ENCODE measurements around the gene NCLN. TPM values are rescaled to one million over a fixed set of nuclear protein-coding genes. Genes with fewer than 3 reads are reported as not detected.

Gene NCLN
- total and polyA plus RNA-seq, 8 donors, result 16.7 to 381 (median 50.4) TPM

- DNase-seq, result no peak
- no peak overlapping the region for H3K4me3 ChIP-seq
- no peaks in the 10 kb centered on the region for H3K36me3 ChIP-seq
- H3K9me3 ChIP-seq, result peaks cover 0 to 13% (median 11%) of the 10 kb centered on the region in 4 donors
- no peak overlapping the region for H3K27ac ChIP-seq
- H3K27me3 ChIP-seq, result peaks cover 0 to 59% (median 4%) of the 10 kb centered on the region in 3 donors
- TF ChIP-seq EP300 (IDR thresholded peaks at IDR 0.05) (no peak), POLR2A (IDR thresholded peaks at IDR 0.05) (no peak), CTCF (IDR thresholded peaks at IDR 0.05) (no peak), POLR2AphosphoS5 (IDR thresholded peaks at IDR 0.05) (no peak)
- no peaks in the 10 kb centered on the region for H3K4me1 ChIP-seq
- intact Hi-C loops (cut with DNase I; ENCODE audit: low total_unique reads), result no loop called here
Observed at GRCh38 chr19:3254520-3254919, 68.8 kb downstream of the NCLN start.

GRCh38 chr19:3257071-3257470 lies 71.3 kb downstream of the NCLN start:
- DNase-seq, result no peak
- peaks cover 0 to 13% (median 11%) of the 10 kb centered on the region in 4 donors for H3K9me3 ChIP-seq
- no peak for TF ChIP-seq EP300 (IDR thresholded peaks at IDR 0.05)
- TF ChIP-seq POLR2A (IDR thresholded peaks at IDR 0.05), result no peak
- no peak for TF ChIP-seq POLR2AphosphoS5 (IDR thresholded peaks at IDR 0.05)
- TF ChIP-seq CTCF (IDR thresholded peaks at IDR 0.05), result no peak
- no peak overlapping the region for H3K27ac ChIP-seq
- intact Hi-C loops (cut with DNase I; ENCODE audit: low total_unique reads), result no loop called here
- WGBS, 5 donors, result 79 to 91% (median 85%) methylated on average over 8 of the region's 8 CpGs
- no peak overlapping the region for H3K4me3 ChIP-seq
- no peaks in the 10 kb centered on the region for H3K36me3 ChIP-seq
- H3K27me3 ChIP-seq, result peaks cover 0 to 59% (median 0%) of the 10 kb centered on the region in 3 donors
- no peaks in the 10 kb centered on the region for H3K4me1 ChIP-seq

Other genes with a start within 250 kb of the NCLN start
- 10 to 100 TPM in 2 of 5 donors, 1 to 10 TPM in 2, under 1 TPM in 1; 0.29 to 65.3 (median 6.5) TPM for gene ZNF77, start 241.0 kb upstream of the NCLN start, total RNA-seq
- gene ZNF77, start 241.0 kb upstream of the NCLN start, polyA plus RNA-seq, result 1 to 10 TPM; 2.0 to 2.4 (median 2.3) TPM
- gene TLE6, start 208.4 kb upstream of the NCLN start, total RNA-seq, result 1 to 10 TPM in 2 of 5 donors, under 1 TPM in 2, not detected in 1; 0.73 to 7.0 (median 1.8) TPM
- gene TLE6, start 208.4 kb upstream of the NCLN start, polyA plus RNA-seq, result 1 to 10 TPM in 2 of 3 donors, under 1 TPM in 1; 0.31 to 3.4 (median 2.7) TPM
- gene TLE2, start 156.7 kb upstream of the NCLN start, total RNA-seq, result 10 to 100 TPM; 13.8 to 92.9 (median 47.2) TPM
- gene TLE2, start 156.7 kb upstream of the NCLN start, polyA plus RNA-seq, result 10 to 100 TPM; 21.4 to 24.1 (median 21.8) TPM
- gene TLE5, start 123.4 kb upstream of the NCLN start, total RNA-seq, result 100 to 1,000 TPM; 126 to 386 (median 264) TPM
- gene TLE5, start 123.4 kb upstream of the NCLN start, polyA plus RNA-seq, result 100 to 1,000 TPM; 470 to 688 (median 669) TPM
- gene GNA11, start 91.6 kb upstream of the NCLN start, total RNA-seq, result 100 to 1,000 TPM in 1 of 5 donors, 10 to 100 TPM in 4; 40.6 to 204 (median 63.4) TPM
- 10 to 100 TPM; 18.9 to 31.3 (median 25.5) TPM for gene GNA11, start 91.6 kb upstream of the NCLN start, polyA plus RNA-seq
- gene GNA15, start 49.9 kb upstream of the NCLN start, total RNA-seq, result 1 to 10 TPM in 2 of 5 donors, under 1 TPM in 1, not detected in 2; 0.45 to 4.8 (median 4.5) TPM
- 10 to 100 TPM in 1 of 3 donors, 1 to 10 TPM in 2; 4.9 to 15.1 (median 7.8) TPM for gene GNA15, start 49.9 kb upstream of the NCLN start, polyA plus RNA-seq
- 10 to 100 TPM in 2 of 5 donors, 1 to 10 TPM in 1, not detected in 2; 4.6 to 22.2 (median 11.6) TPM for gene S1PR4, start 7.2 kb upstream of the NCLN start, total RNA-seq
- 1 to 10 TPM; 1.3 to 2.3 (median 2.2) TPM for gene S1PR4, start 7.2 kb upstream of the NCLN start, polyA plus RNA-seq
- under 1 TPM in 1 of 5 donors, not detected in 4; 0.18 TPM for gene CELF5, start 38.7 kb downstream of the NCLN start, total RNA-seq
- under 1 TPM in 1 of 3 donors, not detected in 2; 0.18 TPM for gene CELF5, start 38.7 kb downstream of the NCLN start, polyA plus RNA-seq
- gene NFIC, start 180.7 kb downstream of the NCLN start, total RNA-seq, result 100 to 1,000 TPM in 2 of 5 donors, 10 to 100 TPM in 3; 32.3 to 251 (median 94.2) TPM
- 10 to 100 TPM; 16.7 to 61.5 (median 34.2) TPM for gene NFIC, start 180.7 kb downstream of the NCLN start, polyA plus RNA-seq

Data from stomach (tissue), 9 donors.